ENCODE measurements around the gene PIF1.
A peak's percentile ranks its signal among the peaks of the same experiment; 100 is the strongest.

PIF1 gene

GRCh38 chr15:64825431-64826294, at the start of gene PIF1:
PIF1 (minus strand) TSS chr15:64825647; CDS start chr15:64824335, 1,312 bp downstream.
- DNase-seq: peak; percentile 94

- DNase-seq: no peak
Measured at GRCh38 chr15:64870353-64870752, 44.9 kb upstream of the PIF1 start.

- no peak for DNase-seq
Measured at GRCh38 chr15:64869501-64869900, 44.1 kb upstream of the PIF1 start.

- DNase-seq: no peak
Measured at GRCh38 chr15:64865998-64866520, 40.6 kb upstream of the PIF1 start.

- no peak for DNase-seq
Measured at GRCh38 chr15:64865126-64865997, 39.9 kb upstream of the PIF1 start.

GRCh38 chr15:64864068-64864467, 38.6 kb upstream of the PIF1 start:
- DNase-seq: no peak

GRCh38 chr15:64862408-64862807, 37.0 kb upstream of the PIF1 start:
- DNase-seq: no peak

GRCh38 chr15:64861960-64862359, 36.5 kb upstream of the PIF1 start:
- DNase-seq: no peak

- no peak for DNase-seq
Measured at GRCh38 chr15:64861331-64861730, 35.9 kb upstream of the PIF1 start.

- DNase-seq: no peak
Measured at GRCh38 chr15:64859226-64859625, 33.8 kb upstream of the PIF1 start.

- DNase-seq: peak; percentile 5
Measured at GRCh38 chr15:64858021-64858575, 32.7 kb upstream of the PIF1 start.

GRCh38 chr15:64857421-64857820, 32.0 kb upstream of the PIF1 start:
- DNase-seq: no peak

GRCh38 chr15:64856429-64857145, 31.1 kb upstream of the PIF1 start:
- no peak for DNase-seq

- DNase-seq: no peak
Measured at GRCh38 chr15:64855205-64855975, 29.9 kb upstream of the PIF1 start.

- no peak for DNase-seq
Measured at GRCh38 chr15:64854526-64854925, 29.1 kb upstream of the PIF1 start.

- DNase-seq: no peak
Measured at GRCh38 chr15:64854041-64854440, 28.6 kb upstream of the PIF1 start.

- DNase-seq: no peak
Measured at GRCh38 chr15:64851503-64851840, 26.0 kb upstream of the PIF1 start.

- DNase-seq: no peak
Measured at GRCh38 chr15:64850778-64851502, 25.5 kb upstream of the PIF1 start.

GRCh38 chr15:64847876-64848716, 22.6 kb upstream of the PIF1 start:
- DNase-seq: no peak

- DNase-seq: no peak
Measured at GRCh38 chr15:64847448-64847847, 22.0 kb upstream of the PIF1 start.
